Natural killer cell (primary cell): ENCODE results near the gene ANKS3. TPM values are rescaled to one million over a fixed set of nuclear protein-coding genes. Genes with fewer than 3 reads are reported as not detected.
A peak's percentile ranks its signal among the peaks of the same experiment; 100 is the strongest.

Experiments used
- ATAC-seq, 3 donors: fragments of 150-1000 bp in 2 of 3; fragments of 200-7000 bp in 1 of 3; cut with Tn5 transposase; 1 replicate in 1 of 3; 2 replicates in 2 of 3; pipeline ENCODE4 v1.10.0; 2021; ENCODE audit warnings: mild to moderate bottlenecking in 2 of 3, moderate library complexity in 2 of 3
- DNase-seq, 2 donors: peaks; one replicate each; pipeline versions ENCODE4 v3.0.0 to v3.0.0-alpha.2; 2013 to 2021; ENCODE audit warnings: mixed read lengths in 1 of 2
- H3K27ac ChIP-seq: one replicate; pipeline ENCODE4 v1.5.1; 2013; ENCODE audit warnings: mild to moderate bottlenecking, low read length
- H3K27me3 ChIP-seq: one replicate; pipeline ENCODE4 v1.6.1; 2013; ENCODE audit warnings: low read length; ENCODE audit not compliant: control insufficient read depth, insufficient read depth
- H3K36me3 ChIP-seq: one replicate; pipeline ENCODE4 v1.6.1; 2013; ENCODE audit warnings: low read length; ENCODE audit not compliant: control insufficient read depth, insufficient read depth
- H3K4me1 ChIP-seq: one replicate; pipeline ENCODE4 v1.6.1; 2013; ENCODE audit warnings: low read length; ENCODE audit not compliant: control insufficient read depth, insufficient read depth
- H3K4me3 ChIP-seq: one replicate; pipeline ENCODE4 v1.5.1; 2013; ENCODE audit warnings: low read length
- H3K9me3 ChIP-seq: one replicate; pipeline ENCODE4 v1.6.1; 2013; ENCODE audit warnings: low read length; ENCODE audit not compliant: control insufficient read depth, insufficient read depth
- H3K27ac Mint-ChIP-seq, 2 donors: one replicate each; pipeline ENCODE4 v1.8.0; 2022; ENCODE audit warnings: mild to moderate bottlenecking in 2 of 2, mixed read lengths in 2 of 2, moderate library complexity in 1 of 2
- H3K27me3 Mint-ChIP-seq, 2 donors: one replicate each; pipeline ENCODE4 v1.8.0; 2022; ENCODE audit warnings: low read depth in 2 of 2, mixed read lengths in 2 of 2
- H3K36me3 Mint-ChIP-seq: one replicate; pipeline ENCODE4 v1.8.0; 2022; ENCODE audit warnings: mixed read lengths
- H3K4me1 Mint-ChIP-seq, 2 donors: one replicate each; pipeline ENCODE4 v1.8.0; 2022; ENCODE audit warnings: mixed read lengths in 2 of 2
- H3K4me3 Mint-ChIP-seq: one replicate; pipeline ENCODE4 v1.8.0; 2022; ENCODE audit warnings: mild to moderate bottlenecking, moderate library complexity, mixed read lengths
- H3K9me3 Mint-ChIP-seq, 2 donors: one replicate each; pipeline ENCODE4 v1.8.0; 2022; ENCODE audit warnings: mixed read lengths in 2 of 2
- WGBS: methylation state at CpG from one replicate; pipeline ENCODE4 v1.1.7; 2013; ENCODE audit warnings: missing lambda C conversion rate; ENCODE audit not compliant: insufficient coverage; 5-methylcytosine and 5-hydroxymethylcytosine counted together
- intact Hi-C: fragments of 100-400 bp; cut with micrococcal nuclease; formaldehyde crosslinking; loops from one replicate; pipeline ENCODE4 v1.14.2; 2022
- total RNA-seq, 4 donors: library from RNA; stranded (reverse); fragments of 120-200 nt in 1 of 4; gene quantifications; one replicate each; pipeline versions ENCODE4 v1.2.3 to v1.2.4, GENCODE V29; 2013 to 2022
- TF ChIP-seq, protein P1 (sequence below): fragments of 200-600 bp; IDR thresholded peaks from one replicate; pipeline ENCODE4 v1.8.0; 2022; ENCODE audit warnings: antibody characterized with exemption

The ANKS3 gene
- total RNA-seq, 3 donors from 2014 or later (not counting 1 experiment from before 2014, with no cell fraction given), result 19.7 to 20.8 (median 20.5) TPM

DNA sequence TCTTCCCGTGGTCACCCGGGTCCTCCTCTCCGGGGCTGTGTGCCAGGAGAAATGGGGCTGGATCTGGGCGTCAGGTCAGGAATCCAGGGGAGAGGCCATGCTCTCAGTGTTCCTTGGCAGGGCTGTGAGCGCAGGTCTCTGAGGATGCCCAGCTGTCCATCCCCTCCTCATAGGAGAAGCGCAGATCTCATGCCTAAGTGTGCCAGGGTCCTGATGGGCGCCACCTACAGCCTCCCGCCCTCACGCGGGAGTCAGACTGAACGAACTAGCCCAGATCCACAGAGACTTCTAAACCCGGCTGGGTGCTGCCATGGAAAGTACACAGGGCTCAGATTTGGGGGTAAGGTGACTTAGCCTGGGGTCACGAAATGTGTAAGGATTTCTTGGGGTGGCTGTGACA, 85.2 kb downstream of the ANKS3 start:
- ATAC-seq (peak in 1 of 3 donors; percentile 21), DNase-seq (no peak)
- TF ChIP-seq, protein P1, sequence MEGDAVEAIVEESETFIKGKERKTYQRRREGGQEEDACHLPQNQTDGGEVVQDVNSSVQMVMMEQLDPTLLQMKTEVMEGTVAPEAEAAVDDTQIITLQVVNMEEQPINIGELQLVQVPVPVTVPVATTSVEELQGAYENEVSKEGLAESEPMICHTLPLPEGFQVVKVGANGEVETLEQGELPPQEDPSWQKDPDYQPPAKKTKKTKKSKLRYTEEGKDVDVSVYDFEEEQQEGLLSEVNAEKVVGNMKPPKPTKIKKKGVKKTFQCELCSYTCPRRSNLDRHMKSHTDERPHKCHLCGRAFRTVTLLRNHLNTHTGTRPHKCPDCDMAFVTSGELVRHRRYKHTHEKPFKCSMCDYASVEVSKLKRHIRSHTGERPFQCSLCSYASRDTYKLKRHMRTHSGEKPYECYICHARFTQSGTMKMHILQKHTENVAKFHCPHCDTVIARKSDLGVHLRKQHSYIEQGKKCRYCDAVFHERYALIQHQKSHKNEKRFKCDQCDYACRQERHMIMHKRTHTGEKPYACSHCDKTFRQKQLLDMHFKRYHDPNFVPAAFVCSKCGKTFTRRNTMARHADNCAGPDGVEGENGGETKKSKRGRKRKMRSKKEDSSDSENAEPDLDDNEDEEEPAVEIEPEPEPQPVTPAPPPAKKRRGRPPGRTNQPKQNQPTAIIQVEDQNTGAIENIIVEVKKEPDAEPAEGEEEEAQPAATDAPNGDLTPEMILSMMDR, result no peak
- peaks cover 14% of the 10 kb centered on the region for H3K4me1 ChIP-seq
- no peaks in the 10 kb centered on the region for H3K27me3 ChIP-seq
- intact Hi-C loops, result no loop called here
- Mint-ChIP-seq H3K36me3 (no peaks in the 10 kb centered on the region), H3K4me3 (no peak overlapping the region), H3K27ac (peak overlapping the region; percentile 28 to 83), H3K9me3 (no peaks in the 10 kb centered on the region), H3K4me1 (peaks cover 29 to 39% of the 10 kb centered on the region in 2 donors), H3K27me3 (no peaks in the 10 kb centered on the region)
- H3K9me3 ChIP-seq, result no peaks in the 10 kb centered on the region
- H3K4me3 ChIP-seq, result no peak overlapping the region
- H3K36me3 ChIP-seq, result peaks cover 24% of the 10 kb centered on the region
- WGBS, result 97% methylated on average over 13 of the region's 13 CpGs
- H3K27ac ChIP-seq, result no peak overlapping the region

DNA sequence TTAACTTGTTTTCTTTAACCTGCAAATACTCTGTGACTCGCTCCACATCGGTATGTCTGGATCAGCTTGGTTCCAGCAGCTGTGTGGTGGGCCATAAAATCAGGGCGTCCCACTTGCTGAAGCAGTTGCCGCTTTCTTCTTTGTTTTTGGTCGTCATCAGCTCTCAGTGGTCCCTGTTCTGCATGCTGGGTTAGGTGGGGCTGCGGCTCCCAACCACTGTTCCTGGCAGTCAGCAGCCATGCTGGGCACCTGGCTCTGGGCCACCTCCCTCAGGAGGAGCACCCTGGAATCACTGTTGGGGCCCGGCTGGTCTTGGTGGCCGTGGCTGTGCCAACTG, 86.5 kb downstream of the ANKS3 start:
- WGBS, result 95% methylated on average over 8 of the region's 8 CpGs
- Histone ChIP-seq H3K4me3 (no peak overlapping the region), H3K27ac (no peak overlapping the region), H3K36me3 (peaks cover 18% of the 10 kb centered on the region), H3K9me3 (no peaks in the 10 kb centered on the region), H3K27me3 (no peaks in the 10 kb centered on the region), H3K4me1 (peaks cover 14% of the 10 kb centered on the region)
- intact Hi-C loops, result no loop called here
- TF ChIP-seq, protein P1, result no peak
- Mint-ChIP-seq H3K4me3 (no peak overlapping the region), H3K27me3 (no peaks in the 10 kb centered on the region), H3K36me3 (no peaks in the 10 kb centered on the region), H3K4me1 (peaks cover 29 to 39% of the 10 kb centered on the region in 2 donors), H3K27ac (peak overlapping the region in 1 of 2 donors; percentile 36), H3K9me3 (no peaks in the 10 kb centered on the region)
- ATAC-seq (peak in 2 of 3 donors; percentile 9 to 14), DNase-seq (no peak)

DNA sequence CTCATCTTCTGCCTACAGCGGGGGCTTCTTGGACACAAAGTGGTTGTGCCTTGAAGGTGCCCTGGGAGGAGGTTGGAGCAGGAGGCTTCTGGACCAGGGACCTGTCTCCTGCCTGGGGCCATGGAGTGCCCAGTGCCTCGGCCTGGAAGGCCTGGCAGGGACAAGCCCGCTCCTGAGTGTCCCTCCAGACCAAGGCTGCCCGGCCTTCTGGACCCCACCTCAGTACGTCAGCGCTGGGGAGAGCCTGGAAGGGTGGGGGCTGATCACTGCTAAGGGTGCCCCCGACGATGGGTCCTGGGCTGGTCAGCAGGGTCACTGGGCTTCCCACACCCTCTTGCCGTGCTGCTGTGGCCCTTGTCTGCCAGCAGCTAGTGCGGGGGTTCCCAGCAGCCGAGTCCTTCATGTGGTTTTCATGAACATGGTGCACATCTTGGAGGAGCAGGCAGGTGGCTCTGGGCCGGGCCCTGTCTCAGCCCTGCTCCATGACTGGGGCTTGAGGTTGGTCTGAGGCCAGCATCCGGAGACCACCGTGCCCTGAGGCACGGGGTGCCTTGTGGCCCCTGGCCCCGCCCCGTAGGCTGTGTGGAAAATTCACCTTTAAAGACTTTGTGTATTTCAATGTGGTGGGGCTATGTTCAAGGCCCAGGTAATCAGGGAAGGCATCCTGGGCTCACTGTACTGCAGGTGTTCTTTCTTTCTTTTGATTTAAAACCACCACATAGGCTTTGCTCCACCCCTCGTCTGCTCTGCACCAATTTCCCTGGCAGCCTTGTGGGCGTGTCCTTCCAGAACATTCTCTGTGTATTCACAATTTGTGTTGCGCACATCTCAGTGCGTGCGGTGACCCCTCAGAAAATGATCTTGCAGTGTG, 87.1 kb downstream of the ANKS3 start:
- H3K27me3 ChIP-seq, result no peaks in the 10 kb centered on the region
- ATAC-seq, result peak in 2 of 3 donors; percentile 10 to 37
- no peaks in the 10 kb centered on the region for H3K9me3 ChIP-seq
- Mint-ChIP-seq H3K27me3 (no peaks in the 10 kb centered on the region), H3K9me3 (no peaks in the 10 kb centered on the region), H3K27ac (no peak overlapping the region), H3K4me1 (peaks cover 29 to 39% of the 10 kb centered on the region in 2 donors), H3K36me3 (no peaks in the 10 kb centered on the region), H3K4me3 (no peak overlapping the region)
- H3K27ac ChIP-seq, result no peak overlapping the region
- DNase-seq, result peak in 1 of 2 donors; percentile 57
- 81% methylated on average over 22 of the region's 22 CpGs for WGBS
- TF ChIP-seq, protein P1, result no peak
- peaks cover 13% of the 10 kb centered on the region for H3K36me3 ChIP-seq
- peaks cover 14% of the 10 kb centered on the region for H3K4me1 ChIP-seq
- intact Hi-C loops, result no loop called here
- no peak overlapping the region for H3K4me3 ChIP-seq

Other genes with a start within 250 kb of the ANKS3 start
- 10 to 100 TPM; 35.2 to 49.2 (median 37.9) TPM for gene CDIP1, start 195.5 kb downstream of the ANKS3 start, total RNA-seq
- under 1 TPM; 0.35 to 0.61 (median 0.43) TPM for gene C16orf96, start 177.9 kb downstream of the ANKS3 start, total RNA-seq
- gene UBALD1, start 119.4 kb downstream of the ANKS3 start, total RNA-seq, result 10 to 100 TPM; 40.8 to 54.4 (median 53.6) TPM
- gene MGRN1, start 109.4 kb downstream of the ANKS3 start, total RNA-seq, result 100 to 1,000 TPM; 102 to 106 (median 105) TPM
- gene NUDT16L1, start 40.7 kb downstream of the ANKS3 start, total RNA-seq, result 10 to 100 TPM; 30.8 to 39.1 (median 35.0) TPM
- under 1 TPM in 1 of 3 donors, not detected in 2; 0.54 TPM for gene DNAAF8, start 266 bp upstream of the ANKS3 start, total RNA-seq
- 10 to 100 TPM; 11.4 to 20.3 (median 13.0) TPM for gene ZNF500, start 32.9 kb upstream of the ANKS3 start, total RNA-seq
- under 1 TPM in 1 of 3 donors, not detected in 2; 0.59 TPM for gene SEPTIN12, start 54.1 kb upstream of the ANKS3 start, total RNA-seq
- not detected for gene SMIM22, start 61.1 kb upstream of the ANKS3 start, total RNA-seq
- 10 to 100 TPM in 1 of 3 donors, 1 to 10 TPM in 2; 6.6 to 15.5 (median 7.5) TPM for gene ROGDI, start 68.4 kb upstream of the ANKS3 start, total RNA-seq
- 100 to 1,000 TPM; 112 to 129 (median 125) TPM for gene GLYR1, start 113.0 kb upstream of the ANKS3 start, total RNA-seq
- 10 to 100 TPM; 70.5 to 81.6 (median 79.9) TPM for gene UBN1, start 113.2 kb upstream of the ANKS3 start, total RNA-seq
- gene PPL, start 202.9 kb upstream of the ANKS3 start, total RNA-seq, result not detected
- 1 to 10 TPM in 1 of 3 donors, under 1 TPM in 2; 0.27 to 1.1 (median 0.93) TPM for gene SEC14L5, start 224.1 kb upstream of the ANKS3 start, total RNA-seq